ENCODE measurements around the gene HECW1. TPM values are rescaled to one million over a fixed set of nuclear protein-coding genes. Genes with fewer than 3 reads are reported as not detected.

Gene HECW1
- total RNA-seq, 1 experiment from 2014 or later = 0.77 TPM

DNA sequence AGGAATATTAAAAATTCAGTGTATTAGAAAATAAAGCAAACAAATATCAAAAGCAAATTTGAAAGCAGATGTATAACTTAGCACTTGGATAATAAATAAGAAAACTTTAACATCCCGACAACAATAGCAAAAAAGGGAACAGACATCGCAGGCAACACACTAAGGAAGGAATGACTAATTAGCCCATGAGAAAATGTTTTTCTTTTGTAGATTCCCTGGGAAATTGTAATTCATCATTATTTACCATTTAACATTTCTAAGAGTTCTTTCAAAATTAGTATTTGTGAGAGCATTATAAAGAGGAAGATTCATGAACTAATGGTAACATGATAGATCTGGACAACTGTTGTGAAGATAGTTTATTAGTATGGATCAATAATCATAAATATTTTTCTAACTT is 364.4 kb downstream of the HECW1 start:
- no peak for DNase-seq (ENCODE audit: low read depth, low spot score)

DNA sequence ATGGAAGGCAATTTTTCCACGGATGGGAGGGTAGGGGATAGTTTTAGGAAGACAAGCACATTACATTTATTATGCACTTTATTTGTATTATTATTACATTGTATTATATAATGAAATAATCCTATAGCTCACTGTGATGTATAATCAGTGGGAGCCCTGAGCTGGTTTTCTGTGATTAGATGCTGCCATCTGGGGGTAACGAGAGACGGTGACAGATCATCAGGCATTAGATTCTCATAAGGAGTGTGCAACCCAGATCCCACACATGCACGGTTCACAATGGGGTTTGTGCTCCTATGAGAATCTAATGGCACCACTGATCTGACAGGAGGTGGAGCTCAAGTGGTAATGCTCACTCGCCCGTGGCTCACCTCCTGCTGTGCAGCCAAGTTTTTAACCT is 366.6 kb downstream of the HECW1 start:
- ATAC-seq = no peak
- Histone ChIP-seq H3K4me3 (ENCODE audit: low read depth in 2 of 2, low read length in 2 of 2) (no peak overlapping the region), H3K36me3 (ENCODE audit: control insufficient read depth, insufficient read depth, low read length) (no peaks in the 10 kb centered on the region), H3K27ac (ENCODE audit: low read length) (no peak overlapping the region), H3K4me1 (ENCODE audit: control insufficient read depth, insufficient read depth, low read length) (no peaks in the 10 kb centered on the region), H3K27me3 (ENCODE audit: control insufficient read depth, insufficient read depth, low read length) (peaks cover 5% of the 10 kb centered on the region; the same call in 1 of the 2 replicates), H3K9me3 (ENCODE audit: control insufficient read depth, insufficient read depth, low read depth, low read length) (no peaks in the 10 kb centered on the region)
- no peak for DNase-seq (ENCODE audit: low read depth, low spot score)
- BruUV-seq (replicated peaks) = no TSS peak
- CTCF ChIA-PET = interaction anchor here (0.6 to 1.3 kb wide), 2 partner anchors 23 to 547 kb away, joined by 3 read pairs; partner anchors contain the start of genes MRPL32 and PSMA2
- POLR2A ChIA-PET = no interaction called here
- TF ChIP-seq, protein P1, sequence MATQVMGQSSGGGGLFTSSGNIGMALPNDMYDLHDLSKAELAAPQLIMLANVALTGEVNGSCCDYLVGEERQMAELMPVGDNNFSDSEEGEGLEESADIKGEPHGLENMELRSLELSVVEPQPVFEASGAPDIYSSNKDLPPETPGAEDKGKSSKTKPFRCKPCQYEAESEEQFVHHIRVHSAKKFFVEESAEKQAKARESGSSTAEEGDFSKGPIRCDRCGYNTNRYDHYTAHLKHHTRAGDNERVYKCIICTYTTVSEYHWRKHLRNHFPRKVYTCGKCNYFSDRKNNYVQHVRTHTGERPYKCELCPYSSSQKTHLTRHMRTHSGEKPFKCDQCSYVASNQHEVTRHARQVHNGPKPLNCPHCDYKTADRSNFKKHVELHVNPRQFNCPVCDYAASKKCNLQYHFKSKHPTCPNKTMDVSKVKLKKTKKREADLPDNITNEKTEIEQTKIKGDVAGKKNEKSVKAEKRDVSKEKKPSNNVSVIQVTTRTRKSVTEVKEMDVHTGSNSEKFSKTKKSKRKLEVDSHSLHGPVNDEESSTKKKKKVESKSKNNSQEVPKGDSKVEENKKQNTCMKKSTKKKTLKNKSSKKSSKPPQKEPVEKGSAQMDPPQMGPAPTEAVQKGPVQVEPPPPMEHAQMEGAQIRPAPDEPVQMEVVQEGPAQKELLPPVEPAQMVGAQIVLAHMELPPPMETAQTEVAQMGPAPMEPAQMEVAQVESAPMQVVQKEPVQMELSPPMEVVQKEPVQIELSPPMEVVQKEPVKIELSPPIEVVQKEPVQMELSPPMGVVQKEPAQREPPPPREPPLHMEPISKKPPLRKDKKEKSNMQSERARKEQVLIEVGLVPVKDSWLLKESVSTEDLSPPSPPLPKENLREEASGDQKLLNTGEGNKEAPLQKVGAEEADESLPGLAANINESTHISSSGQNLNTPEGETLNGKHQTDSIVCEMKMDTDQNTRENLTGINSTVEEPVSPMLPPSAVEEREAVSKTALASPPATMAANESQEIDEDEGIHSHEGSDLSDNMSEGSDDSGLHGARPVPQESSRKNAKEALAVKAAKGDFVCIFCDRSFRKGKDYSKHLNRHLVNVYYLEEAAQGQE (IDR thresholded peaks at IDR 0.05; ENCODE audit: insufficient read depth in 1 of 2, low read depth in 2 of 2, low read length in 1 of 2) = no peak
- TF ChIP-seq, protein P2, sequence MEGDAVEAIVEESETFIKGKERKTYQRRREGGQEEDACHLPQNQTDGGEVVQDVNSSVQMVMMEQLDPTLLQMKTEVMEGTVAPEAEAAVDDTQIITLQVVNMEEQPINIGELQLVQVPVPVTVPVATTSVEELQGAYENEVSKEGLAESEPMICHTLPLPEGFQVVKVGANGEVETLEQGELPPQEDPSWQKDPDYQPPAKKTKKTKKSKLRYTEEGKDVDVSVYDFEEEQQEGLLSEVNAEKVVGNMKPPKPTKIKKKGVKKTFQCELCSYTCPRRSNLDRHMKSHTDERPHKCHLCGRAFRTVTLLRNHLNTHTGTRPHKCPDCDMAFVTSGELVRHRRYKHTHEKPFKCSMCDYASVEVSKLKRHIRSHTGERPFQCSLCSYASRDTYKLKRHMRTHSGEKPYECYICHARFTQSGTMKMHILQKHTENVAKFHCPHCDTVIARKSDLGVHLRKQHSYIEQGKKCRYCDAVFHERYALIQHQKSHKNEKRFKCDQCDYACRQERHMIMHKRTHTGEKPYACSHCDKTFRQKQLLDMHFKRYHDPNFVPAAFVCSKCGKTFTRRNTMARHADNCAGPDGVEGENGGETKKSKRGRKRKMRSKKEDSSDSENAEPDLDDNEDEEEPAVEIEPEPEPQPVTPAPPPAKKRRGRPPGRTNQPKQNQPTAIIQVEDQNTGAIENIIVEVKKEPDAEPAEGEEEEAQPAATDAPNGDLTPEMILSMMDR (IDR thresholded peaks at IDR 0.05) = peak; percentile 35; the same call in 1 of the 2 replicates
- in situ Hi-C loops (cut with HindIII; ENCODE audit: low pct_unique_long_range_greater_than_20kb, low sequenced_read_pairs) (no loop called here), intact Hi-C loops (cut with micrococcal nuclease; ENCODE audit: unreplicated experiment) (no loop called here)

More for the DNA sequence above, 364.4 kb downstream of the HECW1 start:
- Histone ChIP-seq H3K27ac (ENCODE audit: low read length) (no peak overlapping the region), H3K27me3 (ENCODE audit: control insufficient read depth, insufficient read depth, low read length) (peaks cover 5% of the 10 kb centered on the region; the same call in 1 of the 2 replicates), H3K9me3 (ENCODE audit: control insufficient read depth, insufficient read depth, low read depth, low read length) (no peaks in the 10 kb centered on the region), H3K4me1 (ENCODE audit: control insufficient read depth, insufficient read depth, low read length) (no peaks in the 10 kb centered on the region), H3K4me3 (ENCODE audit: low read depth in 2 of 2, low read length in 2 of 2) (no peak overlapping the region), H3K36me3 (ENCODE audit: control insufficient read depth, insufficient read depth, low read length) (no peaks in the 10 kb centered on the region)
- CTCF ChIA-PET = no interaction called here
- no peak for ATAC-seq
- intact Hi-C loops (cut with micrococcal nuclease; ENCODE audit: unreplicated experiment) (no loop called here), in situ Hi-C loops (cut with HindIII; ENCODE audit: low pct_unique_long_range_greater_than_20kb, low sequenced_read_pairs) (no loop called here)
- POLR2A ChIA-PET = no interaction called here
- TF ChIP-seq, protein P1 (IDR thresholded peaks at IDR 0.05; ENCODE audit: insufficient read depth in 1 of 2, low read depth in 2 of 2, low read length in 1 of 2) = no peak
- TF ChIP-seq TCF7L2 (IDR thresholded peaks at IDR 0.05; ENCODE audit: low read depth, low read length) (no peak), SIN3A (IDR thresholded peaks at IDR 0.05; ENCODE audit: borderline replicate concordance, insufficient read depth, low read depth, low read length) (no peak), POLR2AphosphoS5 (IDR thresholded peaks at IDR 0.05; ENCODE audit: low read depth, low read length) (no peak)
- TF ChIP-seq, protein P2 (IDR thresholded peaks at IDR 0.05) = no peak
- BruUV-seq (replicated peaks) = no TSS peak
